Keratinocyte (primary cell): ENCODE results near the gene RBCK1. TPM values are rescaled to one million over a fixed set of nuclear protein-coding genes. Genes with fewer than 3 reads are reported as not detected.

Experiments used
- DNase-seq: peaks from one replicate; pipeline ENCODE4 v3.0.0-alpha.2; 2011; ENCODE audit warnings: low read depth, missing footprints, low spot score
- FAIRE-seq: peaks from 2 replicates; lab custom pipeline; 2011; peaks lifted over from hg19 to GRCh38; lab: Jason Lieb, UNC
- H2AFZ ChIP-seq: 2 replicates; pipeline ENCODE4 v1.6.0; 2012; ENCODE audit warnings: low read length, control low read depth, inconsistent platforms; ENCODE audit not compliant: control insufficient read depth
- H3K27ac ChIP-seq: 2 replicates; pipeline ENCODE4 v1.5.1; 2011; ENCODE audit warnings: low read length; ENCODE audit not compliant: control insufficient read depth, insufficient read depth
- H3K27me3 ChIP-seq: 3 replicates; pipeline ENCODE4 v1.6.0; 2011; ENCODE audit warnings: low read length; ENCODE audit not compliant: control insufficient read depth, insufficient read depth; ENCODE audit errors: extremely low read depth
- H3K36me3 ChIP-seq, 2 experiments: 2 replicates in 1 of 2; 3 replicates in 1 of 2; pipeline ENCODE4 v1.5.1; 2011; ENCODE audit warnings: low read length in 2 of 2, mild to moderate bottlenecking in 1 of 2; ENCODE audit not compliant: control insufficient read depth in 2 of 2, insufficient read depth in 2 of 2; ENCODE audit errors: extremely low read depth in 1 of 2
- H3K4me1 ChIP-seq: 3 replicates; pipeline ENCODE4 v1.5.1; 2011; ENCODE audit warnings: low read length; ENCODE audit not compliant: control insufficient read depth, insufficient read depth; ENCODE audit errors: extremely low read depth
- H3K4me2 ChIP-seq: 3 replicates; pipeline ENCODE4 v1.6.0; 2011; ENCODE audit warnings: low read depth, low read length; ENCODE audit not compliant: control insufficient read depth, insufficient read depth; ENCODE audit errors: extremely low read depth
- H3K4me3 ChIP-seq, 3 experiments: fragments of 200-600 bp in 1 of 3; sonication (generic) in 1 of 3; 2 replicates in 2 of 3; 3 replicates in 1 of 3; pipeline ENCODE4 v1.5.1; 2011 to 2016; ENCODE audit warnings: low read length in 3 of 3, mild to moderate bottlenecking in 3 of 3, control low read depth in 2 of 3, inconsistent platforms in 1 of 3, low read depth in 1 of 3, mixed read lengths in 1 of 3, mixed run types in 1 of 3, moderate library complexity in 1 of 3; ENCODE audit not compliant: control insufficient read depth in 2 of 3, insufficient read depth in 2 of 3; ENCODE audit errors: extremely low read depth in 1 of 3
- H3K79me2 ChIP-seq: 2 replicates; pipeline ENCODE4 v1.6.0; 2012; ENCODE audit warnings: low read length; ENCODE audit not compliant: control insufficient read depth, insufficient read depth
- H3K9ac ChIP-seq: 3 replicates; pipeline ENCODE4 v1.6.0; 2011; ENCODE audit warnings: low read length; ENCODE audit not compliant: control insufficient read depth, insufficient read depth; ENCODE audit errors: extremely low read depth
- H3K9me1 ChIP-seq: 3 replicates; pipeline ENCODE4 v1.6.0; 2011; ENCODE audit warnings: low read length; ENCODE audit not compliant: control insufficient read depth, insufficient read depth; ENCODE audit errors: extremely low read depth
- H3K9me3 ChIP-seq: 2 replicates; pipeline ENCODE4 v1.5.1; 2012; ENCODE audit warnings: low read depth, low read length; ENCODE audit not compliant: control insufficient read depth
- H4K20me1 ChIP-seq: 3 replicates; pipeline ENCODE4 v1.6.0; 2011; ENCODE audit warnings: low read length; ENCODE audit not compliant: control insufficient read depth, insufficient read depth; ENCODE audit errors: extremely low read depth
- EZH2 ChIP-seq: IDR thresholded peaks from one replicate; pipeline ENCODE4 v1.6.1; 2012; ENCODE audit warnings: inconsistent platforms, mild to moderate bottlenecking, low read length, moderate library complexity
- dilution Hi-C: fragments of 300-500 bp; cut with MboI; formaldehyde crosslinking; loops from one replicate; pipeline ENCODE4 v1.7.0; 2020; ENCODE audit warnings: low sequenced_read_pairs; ENCODE audit not compliant: extremely low pct_ligation_motif_present
- polyA plus RNA-seq, 5 experiments: library from polyadenylated mRNA; depleted of rRNA in 3 of 5; stranded (reverse) in 3 of 5; stranded (forward) in 1 of 5; unstranded in 1 of 5; fragments of >200 nt; gene quantifications; 1 replicate in 1 of 5; 2 replicates in 3 of 5; 3 replicates in 1 of 5; pipeline versions ENCODE4 v1.2.1 to v1.2.3, GENCODE V29; 2011 to 2012; ENCODE audit warnings: missing spikeins in 2 of 5, low read depth in 1 of 5, low replicate concordance in 1 of 5
- TF ChIP-seq, protein P1 (sequence below), 3 experiments: IDR thresholded peaks in 1 of 3; conservative IDR thresholded peaks in 1 of 3; optimal IDR thresholded peaks in 1 of 3; 2 replicates in 2 of 3; 3 replicates in 1 of 3; pipeline versions ENCODE3 to v1.5.1; 2011; ENCODE audit warnings: low read length in 3 of 3, mild to moderate bottlenecking in 3 of 3, moderate library complexity in 2 of 3, control low read depth in 1 of 3, inconsistent platforms in 1 of 3; ENCODE audit not compliant: insufficient read depth in 2 of 3; ENCODE audit errors: extremely low read depth in 1 of 3

Gene RBCK1
- polyA plus RNA-seq, 1 donor (not counting 4 experiments of a cell fraction or from before 2014, with no cell fraction given) = 136 TPM

DNA sequence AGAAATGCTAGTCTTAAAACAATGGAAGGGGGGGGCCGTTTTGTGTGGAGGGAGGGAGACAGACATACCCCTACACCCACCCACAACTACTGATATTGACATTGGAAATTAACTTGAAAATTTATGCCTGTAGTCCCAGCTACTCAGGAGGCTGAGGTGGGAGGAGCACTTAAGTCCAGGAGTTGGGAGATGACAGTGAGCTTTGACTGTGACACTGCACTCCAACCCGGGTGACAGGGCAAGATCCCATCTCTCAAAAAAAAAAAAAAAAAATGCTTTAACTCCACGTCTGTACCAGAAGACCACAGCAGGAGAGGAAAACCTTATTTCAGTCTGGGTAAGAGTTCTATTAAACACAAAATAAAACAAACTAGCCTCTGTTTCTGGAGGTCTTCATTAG is 52.1 kb downstream of the RBCK1 start:
- Histone ChIP-seq H3K27me3 (no peaks in the 10 kb centered on the region), H3K4me2 (peak overlapping the region; percentile 81), H3K9me1 (peaks cover 2% of the 10 kb centered on the region), H3K9me3 (no peaks in the 10 kb centered on the region), H3K4me1 (peaks cover 21% of the 10 kb centered on the region), H3K36me3 (no peaks in the 10 kb centered on the region), H3K79me2 (peaks cover 61% of the 10 kb centered on the region), H3K27ac (peak overlapping the region; percentile 82), H2AFZ (no peak overlapping the region), H4K20me1 (peaks cover 3% of the 10 kb centered on the region), H3K4me3 (peak overlapping the region in 1 of 3 experiments; percentile 79), H3K9ac (peak overlapping the region; percentile 24)
- TF ChIP-seq, protein P1, sequence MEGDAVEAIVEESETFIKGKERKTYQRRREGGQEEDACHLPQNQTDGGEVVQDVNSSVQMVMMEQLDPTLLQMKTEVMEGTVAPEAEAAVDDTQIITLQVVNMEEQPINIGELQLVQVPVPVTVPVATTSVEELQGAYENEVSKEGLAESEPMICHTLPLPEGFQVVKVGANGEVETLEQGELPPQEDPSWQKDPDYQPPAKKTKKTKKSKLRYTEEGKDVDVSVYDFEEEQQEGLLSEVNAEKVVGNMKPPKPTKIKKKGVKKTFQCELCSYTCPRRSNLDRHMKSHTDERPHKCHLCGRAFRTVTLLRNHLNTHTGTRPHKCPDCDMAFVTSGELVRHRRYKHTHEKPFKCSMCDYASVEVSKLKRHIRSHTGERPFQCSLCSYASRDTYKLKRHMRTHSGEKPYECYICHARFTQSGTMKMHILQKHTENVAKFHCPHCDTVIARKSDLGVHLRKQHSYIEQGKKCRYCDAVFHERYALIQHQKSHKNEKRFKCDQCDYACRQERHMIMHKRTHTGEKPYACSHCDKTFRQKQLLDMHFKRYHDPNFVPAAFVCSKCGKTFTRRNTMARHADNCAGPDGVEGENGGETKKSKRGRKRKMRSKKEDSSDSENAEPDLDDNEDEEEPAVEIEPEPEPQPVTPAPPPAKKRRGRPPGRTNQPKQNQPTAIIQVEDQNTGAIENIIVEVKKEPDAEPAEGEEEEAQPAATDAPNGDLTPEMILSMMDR (optimal IDR thresholded peaks at IDR 0.05 in 1 of 3, IDR thresholded peaks at IDR 0.05 in 1 of 3, conservative IDR thresholded peaks at IDR 0.05 in 1 of 3; ENCODE audit: extremely low read depth in 1 of 3, insufficient read depth in 2 of 3, low read length in 3 of 3) = no peak
- no peak for TF ChIP-seq EZH2
- no peak for FAIRE-seq
- DNase-seq = no peak
- dilution Hi-C loops = no loop called here

DNA sequence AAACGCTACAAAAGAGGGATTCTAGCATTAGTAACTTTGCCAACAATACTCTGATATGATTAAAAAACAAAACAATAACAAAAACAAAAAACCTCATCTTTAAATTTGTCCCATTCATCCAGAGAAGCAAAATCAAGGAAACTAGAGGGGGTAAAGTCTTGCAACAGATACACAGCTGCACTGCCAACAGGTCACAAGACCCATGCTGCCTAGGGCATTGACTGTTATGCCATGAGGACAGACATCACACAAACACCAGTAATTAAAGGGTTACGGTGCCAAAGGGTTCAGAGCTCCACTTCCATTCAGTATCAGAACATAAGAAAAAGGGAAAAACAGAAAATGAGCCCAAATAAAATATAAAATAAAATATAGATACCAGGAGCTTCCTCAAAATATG is 52.6 kb downstream of the RBCK1 start:
- Histone ChIP-seq H3K36me3 (no peaks in the 10 kb centered on the region), H2AFZ (no peak overlapping the region), H3K27me3 (no peaks in the 10 kb centered on the region), H4K20me1 (peaks cover 3% of the 10 kb centered on the region), H3K27ac (peak overlapping the region; percentile 82), H3K4me2 (peak overlapping the region; percentile 81), H3K9me3 (no peaks in the 10 kb centered on the region), H3K9me1 (peaks cover 2% of the 10 kb centered on the region), H3K4me3 (peak overlapping the region in 2 of 3 experiments; percentile 79 to 93), H3K9ac (peak overlapping the region; percentile 24), H3K4me1 (peaks cover 21% of the 10 kb centered on the region), H3K79me2 (peaks cover 59% of the 10 kb centered on the region)
- peak; percentile 73 for FAIRE-seq
- dilution Hi-C loops = no loop called here
- no peak for DNase-seq
- TF ChIP-seq EZH2 = no peak
- TF ChIP-seq, protein P1 (optimal IDR thresholded peaks at IDR 0.05 in 1 of 3, IDR thresholded peaks at IDR 0.05 in 1 of 3, conservative IDR thresholded peaks at IDR 0.05 in 1 of 3; ENCODE audit: extremely low read depth in 1 of 3, insufficient read depth in 2 of 3, low read length in 3 of 3) = no peak
